Naive thymus-derived CD8-positive, alpha-beta T cell (primary cell): Measurements from ENCODE around the gene ATP2B3. TPM values are rescaled to one million over a fixed set of nuclear protein-coding genes. Genes with fewer than 3 reads are reported as not detected.
A peak's percentile ranks its signal among the peaks of the same experiment; 100 is the strongest.

ENCODE experiments used
- ATAC-seq, 2 donors: fragments of 150-1000 bp; cut with Tn5 transposase in 1 of 2; sonication (Bioruptor Pico), chemical (Tn5 transposase) in 1 of 2; 1 replicate in 1 of 2; 2 replicates in 1 of 2; pipeline ENCODE4 v1.10.0; 2021; ENCODE audit warnings: mild to moderate bottlenecking in 2 of 2, moderate library complexity in 2 of 2
- POLR2A ChIA-PET: fragments of 350-600 bp; sonication (Branson Sonifier 250); formaldehyde crosslinking; loops from one replicate; lab custom pipeline; 2021; ENCODE audit warnings: antibody characterized with exemption; lab: Charles Lee
- DNase-seq, 10 donors: peaks; one replicate each; pipeline versions ENCODE4 v3.0.0 to v3.0.0-alpha.2; 2020 to 2022
- H3K27ac Mint-ChIP-seq, 10 donors: one replicate each; pipeline ENCODE4 v1.8.0; 2020 to 2022; ENCODE audit warnings: mild to moderate bottlenecking in 10 of 10, mixed read lengths in 10 of 10, moderate library complexity in 4 of 10, inconsistent platforms in 1 of 10
- H3K27me3 Mint-ChIP-seq, 5 donors: one replicate each; pipeline ENCODE4 v1.8.0; 2021 to 2022; ENCODE audit warnings: mixed read lengths in 5 of 5
- H3K36me3 Mint-ChIP-seq, 3 donors: one replicate each; pipeline ENCODE4 v1.8.0; 2020 to 2022; ENCODE audit warnings: mixed read lengths in 3 of 3, mild to moderate bottlenecking in 2 of 3, inconsistent platforms in 1 of 3
- H3K4me1 Mint-ChIP-seq, 4 donors: one replicate each; pipeline ENCODE4 v1.8.0; 2021 to 2022; ENCODE audit warnings: mixed read lengths in 4 of 4
- H3K4me3 Mint-ChIP-seq, 10 donors: one replicate each; pipeline ENCODE4 v1.8.0; 2020 to 2022; ENCODE audit warnings: mild to moderate bottlenecking in 10 of 10, mixed read lengths in 10 of 10, moderate library complexity in 6 of 10, inconsistent platforms in 1 of 10
- H3K9me3 Mint-ChIP-seq, 9 donors: one replicate each; pipeline ENCODE4 v1.8.0; 2020 to 2022; ENCODE audit warnings: mixed read lengths in 9 of 9, mild to moderate bottlenecking in 3 of 9, inconsistent platforms in 1 of 9, moderate library complexity in 1 of 9
- polyA plus RNA-seq, 3 donors: library from polyadenylated mRNA; unstranded; fragments of 300-500 nt; fragmentation: Illumina TruSeq; gene quantifications; one replicate each; pipeline ENCODE4 v1.2.3, GENCODE V29; 2021
- total RNA-seq, 8 experiments: library from RNA in 2 of 8; stranded (reverse) in 2 of 8; gene quantifications; one replicate each; pipeline ENCODE4 v1.2.3 and lab custom pipeline; 2021 to 2026

The ATP2B3 gene
- total and polyA plus RNA-seq, 5 experiments from 2014 or later: not detected

- Mint-ChIP-seq H3K27ac (no peak overlapping the region), H3K4me1 (no peaks in the 10 kb centered on the region), H3K27me3 (peaks cover 0 to 2% (median 0%) of the 10 kb centered on the region in 5 donors), H3K36me3 (no peaks in the 10 kb centered on the region), H3K4me3 (no peak overlapping the region), H3K9me3 (no peaks in the 10 kb centered on the region)
- ATAC-seq (no peak), DNase-seq (no peak)
- POLR2A ChIA-PET: no interaction called here
Observed at GRCh38 chrX:153501530-153501929, 15.9 kb upstream of the ATP2B3 start.

- ATAC-seq (no peak), DNase-seq (no peak)
- Mint-ChIP-seq H3K27me3 (peaks cover 0 to 2% (median 0%) of the 10 kb centered on the region in 5 donors), H3K36me3 (no peaks in the 10 kb centered on the region), H3K27ac (no peak overlapping the region), H3K4me1 (peaks cover 0 to under 1% (median 0%) of the 10 kb centered on the region in 4 donors), H3K9me3 (no peaks in the 10 kb centered on the region), H3K4me3 (no peak overlapping the region)
- POLR2A ChIA-PET: no interaction called here
Observed at GRCh38 chrX:153502131-153502530, 15.3 kb upstream of the ATP2B3 start.

- Mint-ChIP-seq H3K4me1 (peaks cover 0 to 5% (median under 1%) of the 10 kb centered on the region in 4 donors), H3K27ac (no peak overlapping the region), H3K36me3 (no peaks in the 10 kb centered on the region), H3K9me3 (no peaks in the 10 kb centered on the region), H3K4me3 (no peak overlapping the region), H3K27me3 (peaks cover 0 to 1% (median 0%) of the 10 kb centered on the region in 5 donors)
- POLR2A ChIA-PET: no interaction called here
- DNase-seq (no peak), ATAC-seq (no peak)
Observed at GRCh38 chrX:153502796-153503195, 14.6 kb upstream of the ATP2B3 start.

- POLR2A ChIA-PET: no interaction called here
- Mint-ChIP-seq H3K27ac (no peak overlapping the region), H3K36me3 (no peaks in the 10 kb centered on the region), H3K4me1 (peaks cover 0 to 5% (median under 1%) of the 10 kb centered on the region in 4 donors), H3K4me3 (no peak overlapping the region), H3K9me3 (no peaks in the 10 kb centered on the region), H3K27me3 (no peaks in the 10 kb centered on the region)
- ATAC-seq (no peak), DNase-seq (no peak)
Observed at GRCh38 chrX:153504445-153505016, 12.9 kb upstream of the ATP2B3 start.

- Mint-ChIP-seq H3K9me3 (no peaks in the 10 kb centered on the region), H3K27ac (no peak overlapping the region), H3K27me3 (no peaks in the 10 kb centered on the region), H3K36me3 (no peaks in the 10 kb centered on the region), H3K4me3 (no peak overlapping the region), H3K4me1 (peaks cover 0 to 5% (median under 1%) of the 10 kb centered on the region in 4 donors)
- POLR2A ChIA-PET: no interaction called here
- ATAC-seq (no peak), DNase-seq (no peak)
Observed at GRCh38 chrX:153505361-153505760, 12.1 kb upstream of the ATP2B3 start.

- peak; percentile 64 to 89 (median 79) for DNase-seq
- H3K27ac Mint-ChIP-seq: peak overlapping the region in 2 of 10 donors; percentile 22 to 77
Observed at GRCh38 chrX:153507484-153508178, 9.8 kb upstream of the ATP2B3 start.

GRCh38 chrX:153509592-153509991, 7.8 kb upstream of the ATP2B3 start:
- ATAC-seq (no peak), DNase-seq (no peak)
- H3K4me3 Mint-ChIP-seq: no peak overlapping the region
- H3K27ac Mint-ChIP-seq: no peak overlapping the region
- H3K27me3 Mint-ChIP-seq: no peaks in the 10 kb centered on the region
- no peaks in the 10 kb centered on the region for H3K36me3 Mint-ChIP-seq
- H3K9me3 Mint-ChIP-seq: no peaks in the 10 kb centered on the region
- POLR2A ChIA-PET: no interaction called here
- peaks cover 0 to 5% (median under 1%) of the 10 kb centered on the region in 4 donors for H3K4me1 Mint-ChIP-seq

More at GRCh38 chrX:153507484-153508178, 9.8 kb upstream of the ATP2B3 start:
- ATAC-seq: peak; percentile 100
- Mint-ChIP-seq H3K4me3 (peak overlapping the region in 1 of 10 donors; percentile 25), H3K36me3 (no peaks in the 10 kb centered on the region), H3K9me3 (no peaks in the 10 kb centered on the region), H3K27me3 (no peaks in the 10 kb centered on the region), H3K4me1 (peaks cover 0 to 5% (median under 1%) of the 10 kb centered on the region in 4 donors)
- POLR2A ChIA-PET: interaction anchor here (1.1 to 1.6 kb wide), 3 partner anchors 35 to 475 kb away, joined by 3 to 5 read pairs (median 3); partner anchors contain the start of gene HAUS7

- H3K36me3 Mint-ChIP-seq: no peaks in the 10 kb centered on the region
- POLR2A ChIA-PET: no interaction called here
Observed at GRCh38 chrX:153510383-153510782, 7.1 kb upstream of the ATP2B3 start.

GRCh38 chrX:153511784-153512500, 5.5 kb upstream of the ATP2B3 start:
- H3K27ac Mint-ChIP-seq: no peak overlapping the region
- POLR2A ChIA-PET: interaction anchor here (0.6 kb wide), 1 partner anchor 155 kb away, joined by 3 read pairs; no protein-coding TSS in a partner anchor
- ATAC-seq: no peak
- peaks cover 5 to 13% (median 8%) of the 10 kb centered on the region in 5 donors for H3K27me3 Mint-ChIP-seq
- no peak for DNase-seq
- peaks cover 4 to 9% (median 6%) of the 10 kb centered on the region in 4 donors for H3K4me1 Mint-ChIP-seq
- peaks cover 0 to 4% (median 0%) of the 10 kb centered on the region in 3 donors for H3K36me3 Mint-ChIP-seq
- H3K9me3 Mint-ChIP-seq: peaks cover 0 to 4% (median 0%) of the 10 kb centered on the region in 9 donors
- no peak overlapping the region for H3K4me3 Mint-ChIP-seq

More at GRCh38 chrX:153510383-153510782, 7.1 kb upstream of the ATP2B3 start:
- Mint-ChIP-seq H3K27me3 (peaks cover 0 to under 1% (median 0%) of the 10 kb centered on the region in 5 donors), H3K9me3 (no peaks in the 10 kb centered on the region), H3K4me1 (peaks cover 0 to 5% (median under 1%) of the 10 kb centered on the region in 4 donors), H3K4me3 (no peak overlapping the region), H3K27ac (no peak overlapping the region)
- ATAC-seq (no peak), DNase-seq (no peak)

- no peak for DNase-seq
- no peak overlapping the region for H3K4me3 Mint-ChIP-seq
- peaks cover 5 to 13% (median 8%) of the 10 kb centered on the region in 5 donors for H3K27me3 Mint-ChIP-seq
- H3K27ac Mint-ChIP-seq: no peak overlapping the region
- H3K4me1 Mint-ChIP-seq: peaks cover 3 to 7% (median 5%) of the 10 kb centered on the region in 4 donors
- ATAC-seq: no peak
- peaks cover 0 to 4% (median 0%) of the 10 kb centered on the region in 9 donors for H3K9me3 Mint-ChIP-seq
- H3K36me3 Mint-ChIP-seq: peaks cover 0 to 4% (median 0%) of the 10 kb centered on the region in 3 donors
- POLR2A ChIA-PET: interaction anchor here (0.6 kb wide), 1 partner anchor 154 kb away, joined by 3 read pairs; no protein-coding TSS in a partner anchor
Observed at GRCh38 chrX:153512501-153512893, 4.9 kb upstream of the ATP2B3 start.

- peaks cover 2 to 7% (median 5%) of the 10 kb centered on the region in 4 donors for H3K4me1 Mint-ChIP-seq
- H3K4me3 Mint-ChIP-seq: no peak overlapping the region
- POLR2A ChIA-PET: no interaction called here
- peaks cover 0 to 4% (median 0%) of the 10 kb centered on the region in 9 donors for H3K9me3 Mint-ChIP-seq
- no peak overlapping the region for H3K27ac Mint-ChIP-seq
- ATAC-seq (no peak), DNase-seq (no peak)
- H3K27me3 Mint-ChIP-seq: peaks cover 6 to 14% (median 10%) of the 10 kb centered on the region in 5 donors
- peaks cover 0 to 4% (median 0%) of the 10 kb centered on the region in 3 donors for H3K36me3 Mint-ChIP-seq
Observed at GRCh38 chrX:153513265-153513664, 4.2 kb upstream of the ATP2B3 start.

- Mint-ChIP-seq H3K36me3 (peaks cover 0 to 4% (median 0%) of the 10 kb centered on the region in 3 donors), H3K4me1 (peaks cover 2 to 9% (median 8%) of the 10 kb centered on the region in 4 donors), H3K27ac (no peak overlapping the region), H3K27me3 (peaks cover 6 to 24% (median 12%) of the 10 kb centered on the region in 5 donors), H3K4me3 (no peak overlapping the region), H3K9me3 (peaks cover 0 to 4% (median 0%) of the 10 kb centered on the region in 9 donors)
- POLR2A ChIA-PET: no interaction called here
- ATAC-seq (no peak), DNase-seq (no peak)
Observed at GRCh38 chrX:153514259-153514658, 3.2 kb upstream of the ATP2B3 start.
